ENCODE data around the gene IMPG1. TPM values are rescaled to one million over a fixed set of nuclear protein-coding genes. Genes with fewer than 3 reads are reported as not detected.

The IMPG1 gene
- total RNA-seq, 1 donor from 2014 or later, result not detected

DNA sequence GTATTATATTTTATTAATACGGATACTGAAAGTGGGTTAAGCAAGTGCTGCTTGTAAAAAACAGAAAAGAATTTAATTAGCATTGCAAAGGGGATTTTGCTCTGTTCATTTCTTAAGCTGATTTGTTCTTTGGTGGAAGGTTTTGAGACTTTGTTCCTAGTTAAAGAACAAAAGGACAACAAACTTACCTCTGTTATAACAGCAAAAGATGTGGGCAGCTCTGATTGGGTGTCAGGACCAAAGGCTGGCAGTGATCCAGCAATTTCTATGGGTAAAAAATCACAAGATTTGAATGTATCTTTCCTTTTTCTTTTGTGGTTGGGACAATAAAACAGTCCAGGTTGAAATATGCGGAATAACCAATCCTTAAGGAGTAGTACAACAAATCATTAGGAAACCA lies 68.8 kb downstream of the IMPG1 start:
- H3K27ac Mint-ChIP-seq, result no peak overlapping the region
- no peak for TF ChIP-seq CTCF (IDR thresholded peaks at IDR 0.05; ENCODE audit: unreplicated experiment)
- peaks cover 8% of the 10 kb centered on the region for H3K4me1 Mint-ChIP-seq
- no peaks in the 10 kb centered on the region for H3K27me3 Mint-ChIP-seq (ENCODE audit: low read depth)
- DNase-seq (ENCODE audit: low spot score in 2 of 2, unreplicated experiment in 2 of 2), result no peak
- no peak overlapping the region for H3K4me3 Mint-ChIP-seq
- H3K9me3 Mint-ChIP-seq, result no peaks in the 10 kb centered on the region
- H3K36me3 Mint-ChIP-seq, result no peaks in the 10 kb centered on the region

DNA sequence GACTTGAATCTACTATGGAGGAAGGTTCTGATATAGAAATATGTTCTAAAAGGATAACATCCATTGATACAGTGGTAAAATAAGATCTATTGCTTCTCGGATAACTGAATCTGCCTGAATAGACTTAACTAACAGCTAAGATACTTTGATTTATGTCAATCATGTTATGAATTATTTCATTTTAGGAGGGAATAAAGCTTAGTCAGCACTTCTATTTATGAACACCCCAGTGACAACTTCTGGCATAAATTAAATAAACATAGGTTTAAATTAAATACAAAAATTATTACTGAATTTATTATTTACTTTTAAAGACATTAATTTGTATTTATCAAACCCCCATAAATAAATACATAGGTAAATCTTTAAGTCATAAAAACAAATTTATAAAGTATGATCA lies 69.3 kb downstream of the IMPG1 start:
- H3K4me1 Mint-ChIP-seq, result peaks cover 13% of the 10 kb centered on the region
- H3K27me3 Mint-ChIP-seq (ENCODE audit: low read depth), result no peaks in the 10 kb centered on the region
- H3K9me3 Mint-ChIP-seq, result no peaks in the 10 kb centered on the region
- TF ChIP-seq CTCF (IDR thresholded peaks at IDR 0.05; ENCODE audit: unreplicated experiment), result no peak
- H3K36me3 Mint-ChIP-seq, result no peaks in the 10 kb centered on the region
- no peak overlapping the region for H3K4me3 Mint-ChIP-seq
- H3K27ac Mint-ChIP-seq, result no peak overlapping the region
- DNase-seq (ENCODE audit: low spot score in 2 of 2, unreplicated experiment in 2 of 2), result no peak

- Mint-ChIP-seq H3K36me3 (no peaks in the 10 kb centered on the region), H3K9me3 (no peaks in the 10 kb centered on the region), H3K4me3 (no peak overlapping the region), H3K27ac (no peak overlapping the region), H3K4me1 (peaks cover 24% of the 10 kb centered on the region), H3K27me3 (ENCODE audit: low read depth) (no peaks in the 10 kb centered on the region)
- TF ChIP-seq CTCF (IDR thresholded peaks at IDR 0.05; ENCODE audit: unreplicated experiment), result no peak
- no peak for DNase-seq (ENCODE audit: low spot score in 2 of 2, unreplicated experiment in 2 of 2)
Measured at GRCh38 chr6:76000629-76001028, 71.8 kb downstream of the IMPG1 start.

DNA sequence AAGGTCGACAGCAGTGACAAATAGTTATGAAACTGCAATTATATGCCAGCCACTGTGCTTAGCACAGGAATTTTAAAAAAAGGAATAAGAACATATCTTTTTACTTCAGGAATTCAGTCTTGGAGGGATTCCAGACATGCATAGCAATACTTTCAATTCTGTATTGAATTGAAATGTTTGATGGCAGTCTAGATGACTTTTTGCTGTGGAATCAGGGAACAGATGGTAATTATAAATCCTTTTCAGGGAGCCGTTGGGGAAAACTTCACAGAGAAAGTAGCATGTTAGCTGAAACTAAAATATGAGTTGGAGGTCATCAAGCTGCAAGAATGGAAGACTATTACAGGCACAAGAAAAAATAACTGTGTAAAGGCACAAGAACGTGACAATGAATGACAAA lies 74.8 kb downstream of the IMPG1 start:
- peak overlapping the region; percentile 27 for H3K27ac Mint-ChIP-seq
- DNase-seq (ENCODE audit: low spot score in 2 of 2, unreplicated experiment in 2 of 2), result no peak
- no peak for TF ChIP-seq CTCF (IDR thresholded peaks at IDR 0.05; ENCODE audit: unreplicated experiment)

DNA sequence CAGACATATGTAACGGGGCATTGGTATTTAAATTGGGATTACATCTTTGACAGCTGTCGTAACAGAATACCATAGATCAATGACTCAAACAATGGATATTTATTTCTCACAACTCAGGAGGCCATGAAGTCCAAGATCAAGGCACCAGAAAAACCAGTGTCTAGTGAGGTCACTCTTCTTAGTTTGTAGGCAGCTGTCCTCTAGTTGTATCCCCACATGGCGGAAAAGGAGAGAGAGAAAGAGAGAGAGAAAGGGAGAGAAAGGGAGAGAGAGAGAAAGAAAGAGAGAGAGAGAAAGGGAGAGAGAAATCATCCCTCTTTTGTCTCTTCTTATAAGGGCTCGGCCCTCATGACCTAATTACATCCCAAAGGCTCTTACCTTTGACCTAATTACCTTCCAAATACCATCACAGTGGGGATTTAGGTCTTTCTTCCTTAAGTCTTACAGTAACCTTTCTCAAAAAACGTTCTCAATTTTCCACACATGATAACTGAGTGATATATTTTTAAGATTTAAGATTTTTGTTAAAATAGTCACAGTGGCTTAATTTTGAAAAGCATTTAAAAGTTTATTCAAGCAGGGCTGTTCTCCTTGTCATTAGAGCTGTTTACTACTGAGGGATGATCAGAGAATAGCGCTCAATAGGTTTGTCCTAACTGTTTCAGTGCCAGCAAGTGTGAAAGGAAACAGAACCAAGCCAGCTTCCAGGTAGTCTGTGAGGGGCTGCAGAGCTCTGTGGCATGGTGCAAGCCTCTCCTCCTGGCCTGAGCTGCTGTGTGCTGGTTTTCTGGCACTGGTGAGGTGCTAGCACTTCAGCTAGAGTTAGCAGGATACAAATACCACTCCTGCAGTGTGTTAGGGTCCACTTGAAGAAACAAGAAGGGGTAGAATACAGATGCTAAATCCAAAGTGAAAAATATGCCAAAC lies 79.0 kb downstream of the IMPG1 start:
- no peak overlapping the region for H3K27ac Mint-ChIP-seq
- TF ChIP-seq CTCF (IDR thresholded peaks at IDR 0.05; ENCODE audit: unreplicated experiment), result no peak
- DNase-seq (ENCODE audit: low spot score in 2 of 2, unreplicated experiment in 2 of 2), result no peak
- H3K9me3 Mint-ChIP-seq, result peaks cover 4% of the 10 kb centered on the region
- no peak overlapping the region for H3K4me3 Mint-ChIP-seq
- H3K27me3 Mint-ChIP-seq (ENCODE audit: low read depth), result no peaks in the 10 kb centered on the region
- H3K36me3 Mint-ChIP-seq, result no peaks in the 10 kb centered on the region
- H3K4me1 Mint-ChIP-seq, result peaks cover 26% of the 10 kb centered on the region

More for the DNA sequence above, 74.8 kb downstream of the IMPG1 start:
- H3K4me3 Mint-ChIP-seq, result no peak overlapping the region
- H3K4me1 Mint-ChIP-seq, result peaks cover 26% of the 10 kb centered on the region
- H3K27me3 Mint-ChIP-seq (ENCODE audit: low read depth), result no peaks in the 10 kb centered on the region
- no peaks in the 10 kb centered on the region for H3K36me3 Mint-ChIP-seq
- peaks cover 4% of the 10 kb centered on the region for H3K9me3 Mint-ChIP-seq

All from mesothelial cell of epicardium (in vitro differentiated cells).